Right cardiac atrium (tissue), 5 donors: ENCODE measurements around the gene CD7. TPM values are rescaled to one million over a fixed set of nuclear protein-coding genes. Genes with fewer than 3 reads are reported as not detected.

Experiments used
- ATAC-seq, 2 donors: fragments of 200-7000 bp; cut with Tn5 transposase; one replicate each; pipeline versions ENCODE4 v1.8.0 to v1.9.1; 2020; ENCODE audit warnings: moderate library complexity in 2 of 2, mild to moderate bottlenecking in 1 of 2
- DNase-seq, 3 donors: peaks; one replicate each; pipeline ENCODE4 v3.0.0-alpha.2; 2020
- H3K27ac ChIP-seq: one replicate; pipeline ENCODE4 v1.5.1; 2013; ENCODE audit warnings: mild to moderate bottlenecking, low read length, control low read depth, moderate library complexity
- H3K27me3 ChIP-seq: one replicate; pipeline ENCODE4 v1.6.1; 2013; ENCODE audit not compliant: control insufficient read depth, insufficient read depth
- H3K4me1 ChIP-seq: one replicate; pipeline ENCODE4 v1.6.1; 2013; ENCODE audit warnings: low read length; ENCODE audit not compliant: control insufficient read depth, insufficient read depth
- H3K4me3 ChIP-seq: one replicate; pipeline ENCODE4 v1.5.1; 2013; ENCODE audit warnings: low read length, control low read depth
- H3K9me3 ChIP-seq: one replicate; pipeline ENCODE4 v1.6.1; 2013; ENCODE audit warnings: low read length; ENCODE audit not compliant: control insufficient read depth
- WGBS: extraction: QIAGEN DNeasy Blood & Tissue Kit; methylation state at CpG from one replicate; pipeline ENCODE4 v1.1.7; 2013; 5-methylcytosine and 5-hydroxymethylcytosine counted together
- intact Hi-C, 4 donors: fragments of 100-400 bp; cut with DNase I; formaldehyde crosslinking; loops; one replicate each; pipeline versions ENCODE4 v1.11.0 to v1.14.0; 2022 to 2023
- polyA plus RNA-seq: library from polyadenylated mRNA; stranded (reverse); fragments of 200-250 nt; gene quantifications from one replicate; pipeline ENCODE4 v1.2.3, GENCODE V29; 2013
- total RNA-seq, 4 donors: library from RNA; stranded (reverse); fragmentation: NEBNext Ultra II Directional; extraction: Animal tissue kit (Norgen Biotek cat#: 25700); gene quantifications; one replicate each; pipeline ENCODE4 v1.2.1, GENCODE V29; 2021
- donor health status: healthy with polysubstance abuse.
- donor health status: DM: no; HTN: yes; CAD: no.
- donor health status: DM: no; HTN: no; CAD: no.
- donor health status: DM: no; HTN: yes; CAD: no; lungs with severe emphysema.
- donor health status: DM: yes; HTN: yes; CAD: no.

Gene CD7
- total and polyA plus RNA-seq, 5 donors: 0.31 to 1.4 (median 0.56) TPM

- intact Hi-C loops: no loop called here
- Histone ChIP-seq H3K27me3 (no peaks in the 10 kb centered on the region), H3K27ac (no peak overlapping the region), H3K4me1 (peaks cover 18% of the 10 kb centered on the region), H3K4me3 (no peak overlapping the region), H3K9me3 (no peaks in the 10 kb centered on the region)
- WGBS: 57% methylated on average over 6 of the region's 6 CpGs
- ATAC-seq (no peak), DNase-seq (peak in 1 of 3 donors; percentile 8)
Measured at GRCh38 chr17:82271401-82271800, 46.0 kb downstream of the CD7 start.

GRCh38 chr17:82270651-82271050 lies 46.8 kb downstream of the CD7 start:
- H3K4me1 ChIP-seq: peaks cover 18% of the 10 kb centered on the region
- no peak overlapping the region for H3K27ac ChIP-seq
- intact Hi-C loops: no loop called here
- no peaks in the 10 kb centered on the region for H3K27me3 ChIP-seq
- DNase-seq (peak in 1 of 3 donors; percentile 52), ATAC-seq (no peak)
- H3K4me3 ChIP-seq: no peak overlapping the region
- WGBS: 78% methylated on average over 12 of the region's 12 CpGs
- no peaks in the 10 kb centered on the region for H3K9me3 ChIP-seq

GRCh38 chr17:82269882-82270500 lies 47.4 kb downstream of the CD7 start:
- 80% methylated on average over 13 of the region's 13 CpGs for WGBS
- peak in 1 of 3 donors; percentile 59 for DNase-seq
- no peak for ATAC-seq
- Histone ChIP-seq H3K27me3 (no peaks in the 10 kb centered on the region), H3K4me3 (no peak overlapping the region), H3K4me1 (peaks cover 18% of the 10 kb centered on the region), H3K27ac (no peak overlapping the region), H3K9me3 (no peaks in the 10 kb centered on the region)
- intact Hi-C loops: no loop called here

- peak in 1 of 3 donors; percentile 37 for DNase-seq
- intact Hi-C loops: no loop called here
Measured at GRCh38 chr17:82269138-82269881, 48.1 kb downstream of the CD7 start.

GRCh38 chr17:82267575-82268379 lies 49.6 kb downstream of the CD7 start:
- H3K9me3 ChIP-seq: no peaks in the 10 kb centered on the region
- H3K4me3 ChIP-seq: no peak overlapping the region
- DNase-seq: peak; percentile 95 to 97 (median 96)
- peak; percentile 93 to 96 for ATAC-seq
- H3K27ac ChIP-seq: peak overlapping the region; percentile 87
- intact Hi-C loops: no loop called here
- no peaks in the 10 kb centered on the region for H3K27me3 ChIP-seq
- H3K4me1 ChIP-seq: peaks cover 16% of the 10 kb centered on the region
- WGBS: 23% methylated on average over 21 of the region's 21 CpGs

More at GRCh38 chr17:82269138-82269881, 48.1 kb downstream of the CD7 start:
- Histone ChIP-seq H3K9me3 (no peaks in the 10 kb centered on the region), H3K27me3 (no peaks in the 10 kb centered on the region), H3K4me3 (no peak overlapping the region), H3K4me1 (peaks cover 18% of the 10 kb centered on the region), H3K27ac (no peak overlapping the region)
- WGBS: 64% methylated on average over 10 of the region's 10 CpGs
- no peak for ATAC-seq

GRCh38 chr17:82266142-82266541 lies 51.3 kb downstream of the CD7 start:
- ATAC-seq (no peak), DNase-seq (peak in 1 of 3 donors; percentile 40)
- Histone ChIP-seq H3K9me3 (no peaks in the 10 kb centered on the region), H3K4me1 (peaks cover 16% of the 10 kb centered on the region), H3K27me3 (no peaks in the 10 kb centered on the region), H3K4me3 (no peak overlapping the region), H3K27ac (no peak overlapping the region)
- intact Hi-C loops: no loop called here
- 90% methylated on average over 10 of the region's 10 CpGs for WGBS

Other genes starting within 250 kb of the CD7 start
- gene FASN, start 219.4 kb downstream of the CD7 start, total RNA-seq: 10 to 100 TPM; 14.3 to 71.8 (median 23.4) TPM
- 86.3 TPM for gene FASN, start 219.4 kb downstream of the CD7 start, polyA plus RNA-seq
- 10 to 100 TPM; 14.8 to 17.3 (median 16.5) TPM for gene CCDC57, start 104.8 kb downstream of the CD7 start, total RNA-seq
- gene CCDC57, start 104.8 kb downstream of the CD7 start, polyA plus RNA-seq: 12.1 TPM
- gene SLC16A3, start 88.6 kb downstream of the CD7 start, total RNA-seq: 10 to 100 TPM; 13.6 to 23.7 (median 18.0) TPM
- 18.8 TPM for gene SLC16A3, start 88.6 kb downstream of the CD7 start, polyA plus RNA-seq
- gene CSNK1D, start 43.9 kb downstream of the CD7 start, total RNA-seq: 10 to 100 TPM; 68.8 to 81.7 (median 77.4) TPM
- gene CSNK1D, start 43.9 kb downstream of the CD7 start, polyA plus RNA-seq: 61.7 TPM
- 1 to 10 TPM; 2.8 to 5.7 (median 3.3) TPM for gene SECTM1, start 16.2 kb upstream of the CD7 start, total RNA-seq
- gene SECTM1, start 16.2 kb upstream of the CD7 start, polyA plus RNA-seq: 2.5 TPM
- not detected for gene TEX19, start 41.6 kb upstream of the CD7 start, total RNA-seq
- gene TEX19, start 41.6 kb upstream of the CD7 start, polyA plus RNA-seq: not detected
- gene UTS2R, start 54.2 kb upstream of the CD7 start, total RNA-seq: 1 to 10 TPM; 2.3 to 7.5 (median 4.6) TPM
- 1.0 TPM for gene UTS2R, start 54.2 kb upstream of the CD7 start, polyA plus RNA-seq
- 10 to 100 TPM; 13.6 to 24.4 (median 18.7) TPM for gene HEXD, start 100.7 kb upstream of the CD7 start, total RNA-seq
- 22.5 TPM for gene HEXD, start 100.7 kb upstream of the CD7 start, polyA plus RNA-seq
- 10 to 100 TPM; 27.9 to 34.0 (median 30.5) TPM for gene OGFOD3, start 101.0 kb upstream of the CD7 start, total RNA-seq
- 28.9 TPM for gene OGFOD3, start 101.0 kb upstream of the CD7 start, polyA plus RNA-seq
- gene CYBC1, start 133.1 kb upstream of the CD7 start, total RNA-seq: 10 to 100 TPM; 31.0 to 34.7 (median 33.5) TPM
- gene CYBC1, start 133.1 kb upstream of the CD7 start, polyA plus RNA-seq: 20.8 TPM
- 10 to 100 TPM; 67.4 to 99.6 (median 77.1) TPM for gene NARF, start 141.1 kb upstream of the CD7 start, total RNA-seq
- gene NARF, start 141.1 kb upstream of the CD7 start, polyA plus RNA-seq: 79.1 TPM
- 10 to 100 TPM; 35.7 to 69.1 (median 41.6) TPM for gene FOXK2, start 202.1 kb upstream of the CD7 start, total RNA-seq
- 19.9 TPM for gene FOXK2, start 202.1 kb upstream of the CD7 start, polyA plus RNA-seq